K562 (cell line): ENCODE measurements around the gene MTX3. TPM values are rescaled to one million over a fixed set of nuclear protein-coding genes. Genes with fewer than 3 reads are reported as not detected.

Experiments used
- ATAC-seq: fragments of 200-7000 bp; cut with Tn5 transposase; 3 replicates; pipeline ENCODE4 v1.9.1; 2020; ENCODE audit warnings: moderate library complexity
- BruUV-seq: library from RNA; stranded (reverse); fragments of 400-500 nt; replicated peaks from 2 replicates; lab custom pipeline; 2021; lab: Mats Ljungman, UMichigan
- CTCF ChIA-PET: fragments of 300-600 bp; formaldehyde crosslinking; extraction: SDS; loops from one replicate; lab custom pipeline; 2021; ENCODE audit warnings: low intra/inter-chr PET ratio; lab: Yijun Ruan, JAX
- POLR2A ChIA-PET: fragments of 300-600, 350-650 bp; sonication (Branson Sonifier 250); formaldehyde crosslinking; extraction: SDS; loops from one replicate; lab custom pipeline; 2021; ENCODE audit warnings: antibody characterized with exemption, inconsistent platforms; lab: Yijun Ruan, JAX
- DNase-seq, 4 experiments: peaks; one replicate each; pipeline versions ENCODE4 v3.0.0 to v3.0.0-alpha.2; 2011 to 2018; ENCODE audit warnings: low spot score in 3 of 4, mixed read lengths in 3 of 4; ENCODE audit errors: extremely low read depth in 1 of 4
- FAIRE-seq: peaks from 2 replicates; lab custom pipeline; 2011; peaks lifted over from hg19 to GRCh38; lab: Jason Lieb, UNC
- H2AFZ ChIP-seq: 2 replicates; pipeline ENCODE4 v1.6.0; 2011; ENCODE audit warnings: low read depth, low read length, control low read depth, inconsistent platforms
- H3K27ac ChIP-seq: fragments of 200-600 bp; 3 replicates; pipeline ENCODE4 v1.8.0; 2011; ENCODE audit warnings: low read depth, mild to moderate bottlenecking, control low read depth, inconsistent platforms, low read length, moderate library complexity, mixed read lengths; ENCODE audit errors: extremely low read depth
- H3K27me3 ChIP-seq, 2 experiments: fragments of 300-600 bp in 1 of 2; 2 replicates in 1 of 2; 3 replicates in 1 of 2; pipeline versions ENCODE4 v1.6.0 to v1.8.0; 2011; ENCODE audit warnings: inconsistent platforms in 2 of 2, low read length in 2 of 2, mild to moderate bottlenecking in 1 of 2, mixed read lengths in 1 of 2, moderate library complexity in 1 of 2; ENCODE audit not compliant: control insufficient read depth in 2 of 2, insufficient read depth in 2 of 2
- H3K36me3 ChIP-seq: fragments of 300-600 bp; 3 replicates; pipeline ENCODE4 v1.8.0; 2011; ENCODE audit warnings: mild to moderate bottlenecking, low read length, inconsistent platforms; ENCODE audit not compliant: control insufficient read depth, insufficient read depth
- H3K4me1 ChIP-seq, 2 experiments: fragments of 200-600 bp in 1 of 2; replicated peaks in 1 of 2; 2 replicates in 1 of 2; 3 replicates in 1 of 2; pipeline versions ENCODE4 v1.5.1 to v1.8.0; 2011; ENCODE audit warnings: inconsistent platforms in 2 of 2, low read length in 2 of 2, mild to moderate bottlenecking in 1 of 2, mixed read lengths in 1 of 2, moderate library complexity in 1 of 2; ENCODE audit not compliant: control insufficient read depth in 2 of 2, insufficient read depth in 2 of 2
- H3K4me2 ChIP-seq: 2 replicates; pipeline ENCODE4 v1.6.1; 2011; ENCODE audit warnings: low read length, control low read depth, inconsistent platforms, mixed read lengths; ENCODE audit not compliant: insufficient read depth
- H3K4me3 ChIP-seq: fragments of 200-600 bp; sonication (generic), shearing (Covaris generic); 2 replicates; pipeline ENCODE4 v1.5.1; 2016; ENCODE audit warnings: control low read depth, inconsistent platforms
- H3K79me2 ChIP-seq: fragments of 200-600 bp; 3 replicates; pipeline ENCODE4 v1.8.0; 2011; ENCODE audit warnings: low read length, inconsistent platforms; ENCODE audit not compliant: control insufficient read depth, insufficient read depth
- H3K9ac ChIP-seq, 2 experiments: 2 replicates each; pipeline versions ENCODE4 v1.6.0 to v1.6.1; 2011; ENCODE audit warnings: low read depth in 2 of 2, low read length in 2 of 2, control low read depth in 1 of 2, inconsistent platforms in 1 of 2, mild to moderate bottlenecking in 1 of 2, mixed read lengths in 1 of 2; ENCODE audit not compliant: insufficient read depth in 1 of 2
- H3K9me1 ChIP-seq: one replicate; pipeline ENCODE4 v1.6.0; 2011; ENCODE audit warnings: inconsistent platforms, mild to moderate bottlenecking, low read length, moderate library complexity; ENCODE audit not compliant: control insufficient read depth, insufficient read depth
- H3K9me3 ChIP-seq: replicated peaks from 2 replicates; pipeline ENCODE4 v1.5.1; 2011; ENCODE audit warnings: low read depth, low read length, inconsistent platforms; ENCODE audit not compliant: control insufficient read depth, insufficient read depth
- H4K20me1 ChIP-seq: replicated peaks from 2 replicates; pipeline ENCODE4 v1.6.1; 2011; ENCODE audit warnings: low read length, inconsistent platforms, mixed read lengths; ENCODE audit not compliant: control insufficient read depth, insufficient read depth
- HDAC3 ChIP-seq: fragments of 450-650 bp; IDR thresholded peaks from 2 replicates; pipeline ENCODE4 v1.6.1; 2018; ENCODE audit warnings: borderline replicate concordance, mild to moderate bottlenecking, moderate library complexity; ENCODE audit not compliant: partially characterized antibody
- HNRNPK ChIP-seq: fragments of 200-400 bp; formaldehyde crosslinking; IDR thresholded peaks from one replicate; pipeline ENCODE4 v1.6.1; 2018; ENCODE audit warnings: mild to moderate bottlenecking, low read depth, low read length; ENCODE audit not compliant: poor library complexity, severe bottlenecking
- HNRNPLL ChIP-seq: fragments of 200-400 bp; formaldehyde crosslinking; IDR thresholded peaks from 2 replicates; pipeline ENCODE4 v1.6.1; 2017; ENCODE audit warnings: low read length, low read depth, mild to moderate bottlenecking; ENCODE audit not compliant: poor library complexity, severe bottlenecking
- MAX ChIP-seq: sonication (generic); formaldehyde crosslinking; IDR thresholded peaks from 2 replicates; pipeline ENCODE4 v1.9.0; 2022; ENCODE audit warnings: mild to moderate bottlenecking, missing genetic modification reagents
- MYC ChIP-seq, 2 experiments: fragments of 250-450 bp in 1 of 2; sonication (Bioruptor Pico) in 1 of 2; IDR thresholded peaks; 2 replicates each; pipeline versions ENCODE4 v1.5.1 to v1.6.1; 2012 to 2021; ENCODE audit warnings: low read depth in 2 of 2, borderline replicate concordance in 1 of 2, improper control_type of control experiment in 1 of 2, low read length in 1 of 2, mild to moderate bottlenecking in 1 of 2, moderate library complexity in 1 of 2
- RFX7 ChIP-seq: fragments of 250-450 bp; sonication (Bioruptor Pico); IDR thresholded peaks from 2 replicates; pipeline ENCODE4 v1.5.1; 2021; ENCODE audit warnings: mild to moderate bottlenecking
- ZBTB40 ChIP-seq, 2 experiments: fragments of 450-650 bp in 1 of 2; sonication (generic) in 1 of 2; formaldehyde crosslinking in 1 of 2; IDR thresholded peaks; 2 replicates each; pipeline versions ENCODE4 v1.7.1 to v1.9.0; 2016 to 2022; ENCODE audit warnings: inconsistent platforms in 1 of 2, mild to moderate bottlenecking in 1 of 2, missing genetic modification reagents in 1 of 2
- ZC3H4 ChIP-seq: sonication (generic); formaldehyde crosslinking; IDR thresholded peaks from 2 replicates; pipeline ENCODE4 v1.9.0; 2021; ENCODE audit warnings: missing genetic modification reagents, borderline replicate concordance
- ZNF398 ChIP-seq: fragments of 250-450 bp; sonication (Bioruptor Pico); IDR thresholded peaks from 2 replicates; pipeline ENCODE4 v1.8.0; 2021; ENCODE audit warnings: moderate library complexity, mild to moderate bottlenecking, inconsistent platforms
- ZNF778 ChIP-seq: fragments of 450-650 bp; formaldehyde crosslinking; IDR thresholded peaks from 2 replicates; pipeline ENCODE4 v1.4.0; 2020; ENCODE audit warnings: mild to moderate bottlenecking, moderate library complexity
- in situ Hi-C: fragments of 300-500 bp; cut with MboI; formaldehyde crosslinking; loops from 4 replicates; pipeline ENCODE4 v1.15.0; 2018; ENCODE audit warnings: inconsistent platforms, mixed read lengths
- intact Hi-C: fragments of 100-400 bp; cut with micrococcal nuclease; formaldehyde crosslinking; loops from 2 replicates; pipeline ENCODE4 v1.14.2; 2022
- polyA plus RNA-seq, 8 experiments: library from polyadenylated mRNA; depleted of rRNA in 4 of 8; stranded (reverse) in 5 of 8; unstranded in 3 of 8; fragments of >200 nt; fragmentation: Nextera tagmentation in 2 of 8; fragmentation: Illumina TruSeq in 1 of 8; extraction: Ambion mirVana in 2 of 8; extraction: Trizol in 1 of 8; gene quantifications; 2 replicates each; pipeline versions ENCODE4 v1.2.1 to v1.2.3, GENCODE V29; 2011 to 2014; ENCODE audit warnings: inconsistent platforms in 1 of 8, missing spikeins in 1 of 8
- total RNA-seq, 7 experiments: library from RNA; depleted of rRNA in 6 of 7; stranded (reverse); fragments of >200 nt in 6 of 7; fragmentation: Illumina TruSeq in 2 of 7; extraction: Trizol in 2 of 7; gene quantifications; 2 replicates each; pipeline versions ENCODE4 v1.2.1 to v1.2.3, GENCODE V29; 2011 to 2021; ENCODE audit warnings: low replicate concordance in 1 of 7

Gene MTX3
- total and polyA plus RNA-seq, 9 of the 15 experiments (the other 6 are each of a cell fraction or from before 2014, with no cell fraction given): 0.04 to 0.36 (median 0.15) TPM; not detected in 1

- DNase-seq (no peak), ATAC-seq (no peak), FAIRE-seq (no peak)
- in situ Hi-C loops: no loop called here
- intact Hi-C loops: no loop called here
- no peak overlapping the region for H2AFZ ChIP-seq
- POLR2A ChIA-PET: interaction anchor here (0.7 kb wide), 1 partner anchor 522 kb away, joined by 3 read pairs; no protein-coding TSS in a partner anchor
- no peaks in the 10 kb centered on the region for H3K9me3 ChIP-seq
- no peaks in the 10 kb centered on the region for H3K4me1 ChIP-seq
- no peak overlapping the region for H3K27ac ChIP-seq
- no peak overlapping the region for H3K4me2 ChIP-seq
- no peaks in the 10 kb centered on the region for H3K36me3 ChIP-seq
- no peaks in the 10 kb centered on the region for H3K79me2 ChIP-seq
- no peaks in the 10 kb centered on the region for H3K9me1 ChIP-seq
- H3K27me3 ChIP-seq: peaks cover 3 to 8% of the 10 kb centered on the region in 2 experiments; a peak in 2 of 5 replicates
- no peaks in the 10 kb centered on the region for H4K20me1 ChIP-seq
- no peak overlapping the region for H3K9ac ChIP-seq
- CTCF ChIA-PET: no interaction called here
- BruUV-seq: no TSS peak
- H3K4me3 ChIP-seq: no peak overlapping the region
- no peak for TF ChIP-seq RFX7 (CRISPR knock-in tag)
- TF ChIP-seq MAX (CRISPR knock-in tag): no peak
- TF ChIP-seq HNRNPK: no peak
- no peak for TF ChIP-seq ZNF398 (CRISPR knock-in tag)
- no peak for TF ChIP-seq HNRNPLL
- no peak for TF ChIP-seq ZC3H4 (CRISPR knock-in tag)
- TF ChIP-seq HDAC3: no peak
- no peak for TF ChIP-seq ZBTB40 (IDR thresholded peaks at IDR 0.05)
- TF ChIP-seq ZBTB40 (CRISPR knock-in tag; IDR thresholded peaks at IDR 0.05): no peak
- TF ChIP-seq MYC (IDR thresholded peaks at IDR 0.05; ENCODE audit: low read depth, low read length): no peak
- no peak for TF ChIP-seq MYC (CRISPR knock-in tag; IDR thresholded peaks at IDR 0.05; ENCODE audit: borderline replicate concordance, low read depth)
- TF ChIP-seq ZNF778 (CRISPR knock-in tag): no peak
Measured at GRCh38 chr5:80026841-80027240, 35.8 kb upstream of the MTX3 start.
